SK-N-MC (cell line): ENCODE measurements around the gene SDHAF3.
"Not testable (repeated sequence)": the region's sequence is repeated elsewhere in the genome, so short reads cannot be mapped to it uniquely, and the experiment has no call there.

ENCODE experiments used
- EZH2 ChIP-seq: fragments of 200-600 bp; sonication (generic); IDR thresholded peaks from one replicate; pipeline ENCODE4 v1.6.1; 2017; ENCODE audit warnings: antibody characterized with exemption
- POLR2AphosphoS5 ChIP-seq: IDR thresholded peaks from 2 replicates; pipeline ENCODE4 v1.6.1; 2012; ENCODE audit warnings: mild to moderate bottlenecking, low read depth, low read length, borderline replicate concordance

DNA sequence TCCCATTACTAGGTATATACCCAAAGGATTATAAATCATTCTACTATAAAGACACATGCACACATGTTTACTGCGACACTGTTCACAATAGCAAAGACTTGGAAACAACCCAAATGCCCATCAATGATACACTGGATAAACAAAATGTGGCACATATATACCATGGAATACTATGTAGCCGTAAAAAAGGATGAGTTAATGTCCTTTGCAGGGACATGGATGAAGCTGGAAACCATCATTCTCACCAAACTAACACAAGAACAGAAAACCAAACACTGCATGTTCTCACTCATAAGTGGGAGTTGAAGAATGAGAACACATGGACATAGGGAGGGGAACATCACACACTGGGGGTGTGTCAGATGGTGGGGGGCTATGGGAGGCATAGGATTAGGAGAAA, 78.7 kb downstream of the SDHAF3 start:
- not testable (repeated sequence) for TF ChIP-seq EZH2, POLR2AphosphoS5
